Superior temporal gyrus (tissue), 1 donor: ENCODE measurements around the gene NDUFV2.
A peak's percentile ranks its signal among the peaks of the same experiment; 100 is the strongest.

Experiments
- DNase-seq: peaks from one replicate; pipeline ENCODE4 v3.0.0-alpha.2; 2016; ENCODE audit errors: extremely low spot score

Gene NDUFV2

DNA sequence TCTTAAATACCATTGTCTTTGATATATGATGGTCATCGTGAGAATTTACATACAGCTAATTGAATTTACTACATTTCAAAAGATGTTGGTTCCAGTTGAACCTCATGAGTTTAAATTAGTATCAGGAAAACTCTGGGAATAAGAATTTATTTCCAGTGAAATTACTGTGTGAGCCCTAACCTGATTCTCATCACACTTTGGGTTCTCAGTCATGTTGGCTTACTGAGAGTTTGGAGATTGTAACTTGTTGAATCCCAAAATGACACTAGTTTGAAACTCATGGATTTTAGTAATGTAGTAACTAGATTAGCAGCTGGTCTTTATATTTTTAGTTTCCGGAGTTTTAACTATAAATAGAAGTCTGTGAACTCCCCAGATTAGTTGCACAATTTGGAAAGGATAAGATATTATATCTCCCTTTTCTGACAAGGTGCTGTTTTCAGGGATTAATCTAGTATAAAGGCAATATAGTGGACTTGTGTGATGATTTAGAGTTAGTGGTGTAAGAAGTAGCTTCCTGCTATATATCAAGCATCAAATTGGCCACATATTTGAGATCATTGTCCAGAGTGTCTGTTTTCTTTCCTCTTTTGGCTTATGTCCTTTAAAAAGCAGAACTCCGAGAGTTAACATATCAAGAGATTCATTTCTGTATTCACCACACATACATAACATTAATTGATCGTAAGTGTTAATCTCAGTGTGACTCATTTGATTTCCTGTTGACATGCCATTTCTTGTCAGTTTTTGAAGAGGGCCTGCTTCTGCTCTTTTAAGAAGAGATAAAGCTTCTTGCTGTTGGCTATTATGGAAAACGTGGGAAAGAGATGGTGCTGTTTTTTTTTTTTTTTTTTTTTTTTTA lies 15.7 kb downstream of the NDUFV2 start:
- DNase-seq: no peak

GRCh38 chr18:9120796-9121195 lies 18.3 kb downstream of the NDUFV2 start:
- no peak for DNase-seq

GRCh38 chr18:9123520-9123919 lies 21.0 kb downstream of the NDUFV2 start:
- DNase-seq: no peak

DNA sequence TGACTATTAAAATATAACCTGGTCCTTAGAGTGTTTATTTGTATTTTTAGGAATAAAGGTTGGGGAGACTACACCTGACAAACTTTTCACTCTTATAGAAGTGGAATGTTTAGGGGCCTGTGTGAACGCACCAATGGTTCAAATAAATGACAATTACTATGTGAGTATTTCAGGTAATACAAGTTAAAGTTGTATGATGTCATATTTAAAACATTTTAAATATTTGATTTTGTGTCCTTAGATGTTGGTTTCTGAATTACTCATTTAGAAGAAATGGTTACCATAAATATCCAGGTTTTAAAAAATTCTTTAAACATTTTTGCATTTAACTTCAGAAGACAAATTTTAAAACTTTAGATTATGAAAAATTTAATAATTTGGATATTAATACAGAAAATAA lies 22.3 kb downstream of the NDUFV2 start:
- DNase-seq: no peak

- DNase-seq: no peak
Measured at GRCh38 chr18:9126337-9126736, 23.8 kb downstream of the NDUFV2 start.

DNA sequence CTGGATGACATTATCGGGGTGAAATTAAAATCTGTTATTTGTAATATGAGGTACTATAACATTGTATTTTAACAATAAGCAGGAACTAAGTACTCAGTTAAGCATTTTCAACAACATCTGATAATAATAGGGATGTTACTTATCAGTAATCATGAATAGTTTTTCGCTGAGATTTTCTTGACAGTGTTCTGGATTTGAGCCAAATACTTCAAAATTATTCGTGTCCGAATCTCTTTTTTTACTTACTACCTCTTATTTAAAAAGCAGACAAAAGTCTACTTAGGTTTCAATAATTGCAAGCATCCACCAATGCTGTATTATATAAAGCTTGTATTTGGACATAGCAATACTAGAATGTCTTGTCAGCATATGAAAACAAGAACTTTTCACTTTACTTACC lies 27.7 kb downstream of the NDUFV2 start:
- no peak for DNase-seq

DNA sequence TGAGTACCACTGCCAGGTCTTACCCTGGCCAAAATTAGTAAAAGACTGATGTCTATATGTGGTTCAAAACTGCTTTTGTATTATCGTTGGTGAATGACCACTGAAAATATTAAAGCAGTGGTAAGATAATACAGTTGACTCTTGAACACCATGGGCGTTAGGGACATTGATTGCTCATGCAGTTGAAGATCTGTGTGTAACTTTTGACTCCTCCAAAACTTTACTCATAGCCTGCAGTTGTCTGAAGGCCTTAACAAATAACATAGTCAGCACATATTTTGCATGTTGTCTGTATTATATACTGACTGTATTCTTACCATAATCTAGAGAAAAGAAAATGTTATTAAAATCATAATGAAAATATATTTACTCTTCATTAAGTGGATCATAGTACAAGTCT lies 28.3 kb downstream of the NDUFV2 start:
- DNase-seq: no peak

GRCh38 chr18:9132628-9133027 lies 30.1 kb downstream of the NDUFV2 start:
- DNase-seq: no peak

- no peak for DNase-seq
Measured at GRCh38 chr18:9133225-9133624, 30.7 kb downstream of the NDUFV2 start.

- peak; percentile 49 for DNase-seq
Measured at GRCh38 chr18:9135081-9135911, 32.8 kb downstream of the NDUFV2 start.

DNA sequence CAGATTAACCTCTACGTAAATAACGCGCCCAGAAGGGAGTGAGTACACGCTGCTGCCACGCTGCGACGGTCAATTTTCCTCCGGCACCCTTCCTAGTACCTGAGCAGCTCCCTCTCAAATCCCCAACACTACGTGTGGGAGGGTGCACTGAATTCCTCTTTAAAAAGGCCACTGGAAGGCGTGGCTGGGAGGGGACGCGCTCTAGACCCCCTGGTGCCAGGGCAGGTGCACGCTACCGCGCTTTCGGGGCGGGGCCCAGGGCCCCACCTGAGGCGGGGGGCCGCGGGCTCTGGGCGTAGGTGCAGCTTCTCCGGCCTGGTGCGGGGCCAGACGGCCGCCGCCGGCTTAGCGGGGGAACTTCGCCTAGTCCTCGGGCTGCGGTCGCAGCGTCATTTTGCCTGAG lies 33.4 kb downstream of the NDUFV2 start:
- DNase-seq: no peak

DNA sequence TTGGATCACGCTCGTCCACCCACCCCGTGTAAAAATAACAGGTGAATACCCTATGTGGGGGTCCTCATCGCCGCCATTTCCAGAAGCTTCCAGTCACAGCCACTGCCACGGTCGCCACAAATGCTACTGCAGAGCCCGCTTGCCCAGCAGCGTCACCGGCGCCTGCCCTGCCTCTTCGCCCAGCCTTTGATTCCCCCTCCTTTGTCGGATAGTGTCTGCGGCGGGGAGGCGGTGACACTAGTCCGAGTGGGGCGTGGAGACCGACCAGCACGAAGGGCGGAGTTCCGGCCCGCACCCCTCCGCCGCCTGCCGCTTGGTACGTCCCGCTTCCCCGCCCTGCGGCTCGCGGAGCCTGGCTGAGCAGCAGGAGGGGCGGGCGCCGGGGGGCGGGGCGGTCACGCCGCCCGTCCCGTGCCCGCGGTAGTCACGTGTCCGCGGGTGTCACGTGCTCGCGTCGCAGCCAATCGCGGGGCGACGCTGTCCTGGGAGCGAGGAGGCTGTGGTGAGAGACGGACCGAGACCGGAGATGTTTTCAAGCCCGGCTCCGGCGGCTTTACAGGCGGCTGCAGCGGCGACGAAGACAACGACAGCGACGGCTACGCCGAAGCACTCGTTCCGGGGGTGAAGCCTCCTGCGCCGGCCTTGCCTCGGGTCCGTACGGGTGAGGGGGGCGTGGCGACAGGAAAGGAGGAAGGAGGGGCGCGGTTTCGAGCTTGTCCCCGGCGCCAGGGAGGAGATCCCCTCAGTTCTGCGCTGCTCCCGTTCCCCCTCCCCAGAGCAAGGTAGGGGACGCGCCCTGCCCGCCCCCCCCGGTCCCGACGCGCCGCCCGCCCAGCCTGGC lies 34.0 kb downstream of the NDUFV2 start, which contains the start of gene ANKRD12:
ANKRD12 (plus strand) TSS at position 467 of the 841 bp plus-strand sequence. CDS start 45,652 bp downstream, outside the sequence.
- DNase-seq: peak; percentile 96

DNA sequence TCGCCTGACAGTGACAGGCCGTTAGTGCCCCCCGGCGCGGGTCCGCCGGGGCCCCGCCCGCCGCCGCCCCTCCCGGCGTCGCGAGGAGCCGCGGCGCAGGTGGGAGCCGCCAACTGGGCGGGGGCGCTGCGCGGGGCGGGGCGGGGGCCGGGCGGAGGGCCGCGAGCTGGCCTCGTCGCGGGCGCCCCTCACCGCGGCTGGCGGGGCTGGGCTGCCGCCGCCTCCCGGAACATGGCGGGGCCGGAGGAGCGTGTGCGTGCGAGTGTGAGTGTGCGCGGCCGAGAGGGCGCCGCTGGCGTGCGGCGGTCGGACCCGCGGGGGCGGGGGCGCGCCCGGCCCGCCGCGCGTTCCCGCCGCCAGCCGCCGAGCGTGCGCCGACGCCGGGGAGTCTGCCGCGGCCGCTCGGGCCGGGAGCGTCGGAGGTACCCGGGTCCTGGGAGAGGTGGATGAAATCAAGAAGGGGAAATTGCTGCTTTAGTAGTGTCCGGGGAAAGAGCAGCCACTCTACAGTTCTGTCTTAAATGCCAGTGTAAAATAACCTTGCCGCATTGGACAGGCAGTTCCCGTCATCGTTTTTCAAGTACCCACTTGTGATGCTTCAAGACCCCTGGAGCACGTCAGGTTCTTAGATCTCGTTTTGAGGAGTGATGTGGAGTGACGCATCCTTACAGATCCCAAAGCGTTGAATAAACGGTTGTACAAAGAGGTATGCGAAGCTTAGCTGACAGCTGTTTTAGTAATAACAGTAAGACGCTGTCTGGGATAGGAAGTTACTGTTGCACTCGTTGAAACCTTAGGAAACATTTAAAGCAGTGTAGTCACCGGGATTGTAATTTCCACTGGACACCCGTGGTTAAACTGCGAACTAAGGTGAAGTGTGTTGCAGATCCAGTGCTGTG lies 34.9 kb downstream of the NDUFV2 start:
- DNase-seq: peak; percentile 76

DNA sequence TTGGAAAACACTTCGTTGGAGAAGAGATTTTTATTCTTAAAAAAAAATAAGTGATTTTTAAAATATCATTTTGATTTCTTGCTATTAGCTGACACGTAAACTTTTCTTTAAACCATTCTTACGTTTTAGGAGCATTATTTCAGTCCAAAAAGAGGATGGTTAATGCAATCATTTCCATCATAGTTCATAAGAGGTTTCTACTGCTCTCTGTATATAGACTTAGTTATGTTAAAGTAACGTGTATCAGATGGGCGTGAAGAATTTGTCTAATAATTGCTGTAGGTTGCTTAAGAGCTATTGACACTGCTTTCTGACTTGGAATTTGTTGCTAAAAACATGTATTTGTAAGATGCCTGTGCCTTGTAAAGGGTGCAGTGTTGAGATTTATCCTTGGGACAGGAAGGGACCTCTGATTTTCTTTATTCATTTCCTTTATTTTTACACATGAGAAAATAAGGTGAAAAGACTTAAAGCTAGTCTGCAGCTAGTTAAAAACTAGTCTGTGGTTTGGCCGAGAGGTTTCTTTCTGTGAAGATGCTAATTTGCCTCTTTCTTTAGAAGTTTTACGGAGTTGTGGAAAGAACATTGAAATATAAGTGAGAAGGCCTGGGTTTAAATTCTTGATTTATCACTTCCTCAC lies 37.0 kb downstream of the NDUFV2 start:
- no peak for DNase-seq

DNA sequence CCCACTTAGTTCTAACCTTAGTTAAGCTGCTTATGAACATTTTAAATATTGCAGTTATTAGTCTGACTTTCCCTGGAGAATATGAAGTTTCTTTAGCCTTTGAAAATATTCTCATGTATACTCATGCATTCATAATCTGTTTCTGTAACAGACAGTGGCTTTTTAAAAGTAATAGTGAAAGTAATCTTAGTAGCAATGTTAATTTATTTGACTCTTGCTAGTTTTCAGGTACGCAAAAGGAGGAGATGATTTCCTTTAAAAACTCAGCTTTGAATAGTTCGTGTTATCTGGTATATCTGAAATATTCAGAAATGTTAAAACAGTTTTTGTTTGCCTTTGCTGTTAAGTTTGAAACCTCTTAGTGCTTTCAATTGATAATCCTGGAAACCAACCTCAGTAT lies 37.9 kb downstream of the NDUFV2 start:
- no peak for DNase-seq

DNA sequence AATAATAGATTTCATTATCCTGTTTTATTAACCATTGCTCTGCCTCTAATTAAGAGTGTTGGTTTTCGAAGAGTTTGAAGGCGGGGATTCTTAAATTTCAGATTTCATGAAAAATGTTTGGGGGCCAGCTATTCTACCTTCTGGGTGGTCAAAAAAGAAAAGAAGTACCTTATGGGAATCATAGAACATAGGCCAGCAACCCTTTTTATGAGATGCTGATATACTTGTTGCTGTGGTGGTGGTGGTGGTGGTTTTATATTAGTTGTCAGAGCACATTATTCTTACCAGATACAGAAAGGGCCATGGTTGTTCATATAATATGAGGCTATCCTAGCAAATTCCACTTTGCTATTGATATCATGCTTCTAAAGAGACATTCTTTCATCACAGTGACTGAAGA lies 38.5 kb downstream of the NDUFV2 start:
- DNase-seq: no peak

DNA sequence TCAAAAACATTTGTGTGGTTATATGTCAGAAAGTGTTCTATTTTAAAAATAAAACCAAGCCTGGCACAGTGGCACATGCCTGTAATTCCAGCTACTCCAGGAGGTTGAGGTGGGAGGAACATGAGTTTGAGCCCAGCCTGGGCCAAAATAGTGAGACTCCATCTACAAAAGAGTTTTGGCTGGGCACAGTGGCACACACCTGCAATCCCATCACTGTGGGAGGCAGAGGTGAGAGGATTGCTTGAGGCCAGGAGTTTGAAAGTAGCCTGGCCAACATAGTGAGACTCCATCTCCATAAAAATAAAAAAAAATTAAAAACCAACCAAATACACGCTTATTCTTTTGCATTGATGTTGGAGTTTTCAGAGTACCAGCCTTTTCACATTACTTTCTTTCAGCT lies 43.7 kb downstream of the NDUFV2 start:
- DNase-seq: no peak

DNA sequence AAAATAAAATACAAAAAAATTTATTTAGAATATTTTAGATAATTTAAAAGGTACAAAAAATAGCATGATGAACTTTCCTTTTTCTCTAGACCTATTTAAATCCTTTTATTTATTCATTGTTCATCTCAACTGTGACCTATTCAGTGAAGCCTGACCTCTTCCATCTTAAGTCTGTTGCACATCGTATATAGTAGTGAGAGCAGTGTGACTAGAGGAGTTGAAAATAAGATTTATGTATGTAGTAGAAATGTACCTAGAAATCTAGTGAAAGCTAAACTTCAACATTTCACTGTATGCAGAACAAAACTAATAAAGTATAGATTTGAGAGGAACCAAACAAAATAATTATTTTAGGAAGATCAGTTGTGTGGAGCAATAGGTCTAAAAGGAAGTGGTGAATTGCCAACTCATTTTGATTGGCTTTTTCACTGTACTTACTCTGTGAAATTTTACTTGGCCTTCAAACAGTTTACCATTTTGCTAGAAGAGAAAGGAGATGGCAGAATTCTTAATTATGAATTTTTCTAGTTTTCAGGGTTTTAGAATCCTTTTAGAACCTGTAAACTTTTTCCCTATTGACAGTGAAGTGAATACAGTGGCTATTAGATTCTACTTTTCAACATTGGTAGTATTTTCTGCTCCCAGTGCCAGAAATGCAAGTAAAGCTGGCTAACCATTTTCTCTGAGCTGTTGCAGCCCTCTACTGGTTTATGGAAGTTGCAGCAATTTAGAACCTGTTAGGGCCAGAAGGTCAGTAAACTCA lies 45.1 kb downstream of the NDUFV2 start:
- peak; percentile 85 for DNase-seq

GRCh38 chr18:9148203-9148552 lies 45.7 kb downstream of the NDUFV2 start:
- no peak for DNase-seq

DNA sequence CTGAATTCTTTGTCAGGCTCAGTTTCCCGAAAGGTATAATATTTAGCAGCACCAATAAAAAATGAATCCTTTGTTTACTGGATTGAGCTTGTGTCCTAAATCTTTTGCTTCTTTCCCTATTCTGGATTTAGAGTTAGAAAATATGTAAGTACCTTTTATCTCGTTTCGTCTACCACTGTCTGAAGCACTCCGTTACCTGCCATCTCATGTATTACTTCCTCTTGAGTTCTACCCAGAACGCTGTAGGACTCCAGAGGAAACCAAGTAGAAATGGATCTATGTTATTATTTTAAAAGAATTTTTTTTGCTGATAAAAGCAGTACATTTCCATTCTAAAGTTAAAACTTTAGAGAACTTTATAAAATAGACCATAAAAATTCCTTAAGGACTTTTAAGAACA lies 47.6 kb downstream of the NDUFV2 start:
- peak; percentile 6 for DNase-seq
